ENCODE measurements around the gene AKAP13.
A peak's percentile ranks its signal among the peaks of the same experiment; 100 is the strongest.

The AKAP13 gene

GRCh38 chr15:85702321-85703101 lies 322.1 kb downstream of the AKAP13 start:
- no peak for DNase-seq

GRCh38 chr15:85704066-85704465 lies 323.7 kb downstream of the AKAP13 start:
- no peak for DNase-seq

- DNase-seq = no peak
Measured at GRCh38 chr15:85704720-85705429, 324.5 kb downstream of the AKAP13 start.

- DNase-seq = no peak
Measured at GRCh38 chr15:85706779-85707518, 326.5 kb downstream of the AKAP13 start.

- DNase-seq = peak in 1 of 51 donors; percentile 8
Measured at GRCh38 chr15:85707519-85708338, 327.3 kb downstream of the AKAP13 start.

- no peak for DNase-seq
Measured at GRCh38 chr15:85708402-85708941, 328.1 kb downstream of the AKAP13 start.

GRCh38 chr15:85709250-85709649 lies 328.8 kb downstream of the AKAP13 start:
- DNase-seq = no peak

- no peak for DNase-seq
Measured at GRCh38 chr15:85710340-85710842, 330.0 kb downstream of the AKAP13 start.

- DNase-seq = no peak
Measured at GRCh38 chr15:85711580-85712192, 331.3 kb downstream of the AKAP13 start.

- no peak for DNase-seq
Measured at GRCh38 chr15:85716261-85716660, 335.9 kb downstream of the AKAP13 start.

- no peak for DNase-seq
Measured at GRCh38 chr15:85717212-85717611, 336.8 kb downstream of the AKAP13 start.

GRCh38 chr15:85718271-85718971 lies 338.0 kb downstream of the AKAP13 start:
- DNase-seq = no peak

- DNase-seq = no peak
Measured at GRCh38 chr15:85718981-85719380, 338.6 kb downstream of the AKAP13 start.

GRCh38 chr15:85722374-85723152 lies 342.2 kb downstream of the AKAP13 start:
- DNase-seq = no peak

- DNase-seq = no peak
Measured at GRCh38 chr15:85723960-85724945, 343.9 kb downstream of the AKAP13 start.

GRCh38 chr15:85725019-85725418 lies 344.6 kb downstream of the AKAP13 start:
- DNase-seq = no peak

GRCh38 chr15:85725564-85725963 lies 345.2 kb downstream of the AKAP13 start:
- no peak for DNase-seq

GRCh38 chr15:85726454-85726853 lies 346.1 kb downstream of the AKAP13 start:
- DNase-seq = no peak
